Thoracic aorta (tissue), 2 donors: ENCODE measurements around the gene TMA7. TPM values are rescaled to one million over a fixed set of nuclear protein-coding genes. Genes with fewer than 3 reads are reported as not detected.

ENCODE experiments used
- ATAC-seq: fragments of 150-250 bp; one replicate; pipeline ENCODE4 v1.8.0; 2017; ENCODE audit warnings: low read depth; ENCODE audit not compliant: insufficient number of reproducible peaks, low FRiP score
- DNase-seq: peaks from one replicate; pipeline ENCODE4 v3.0.0-alpha.2; 2020; ENCODE audit warnings: low spot score
- H3K27ac ChIP-seq, 2 donors: fragments of 200-600 bp; sonication (generic); 1 replicate in 1 of 2; 2 replicates in 1 of 2; pipeline ENCODE4 v1.5.1; 2016; ENCODE audit warnings: mild to moderate bottlenecking in 2 of 2, moderate library complexity in 2 of 2
- H3K27me3 ChIP-seq: fragments of 200-600 bp; sonication (generic); replicated peaks from 2 replicates; pipeline ENCODE4 v1.6.0; 2016; ENCODE audit warnings: mild to moderate bottlenecking; ENCODE audit not compliant: insufficient read depth
- H3K36me3 ChIP-seq: fragments of 200-600 bp; sonication (generic); one replicate; pipeline ENCODE4 v1.5.1; 2016
- H3K4me1 ChIP-seq, 2 donors: fragments of 200-600 bp; sonication (generic); 1 replicate in 1 of 2; 2 replicates in 1 of 2; pipeline versions ENCODE4 v1.5.1 to v1.6.0; 2016; ENCODE audit warnings: low read depth in 2 of 2, mild to moderate bottlenecking in 1 of 2; ENCODE audit not compliant: control insufficient read depth in 1 of 2
- H3K4me3 ChIP-seq: fragments of 200-600 bp; sonication (generic); 2 replicates; pipeline ENCODE4 v1.5.1; 2016; ENCODE audit warnings: mild to moderate bottlenecking
- H3K9me3 ChIP-seq: fragments of 200-600 bp; sonication (generic); 2 replicates; pipeline ENCODE4 v1.5.1; 2016
- CTCF ChIP-seq: fragments of 200-600 bp; sonication (generic); IDR thresholded peaks from one replicate; pipeline ENCODE4 v1.5.1; 2019; ENCODE audit warnings: antibody characterized with exemption
- total RNA-seq, 2 donors: library from RNA; depleted of rRNA; stranded (reverse); fragments of >200 nt; gene quantifications; one replicate each; pipeline versions ENCODE4 v1.1.0 to v1.2.3, GENCODE V29; 2016

TMA7 gene
- total RNA-seq, 2 donors from 2014 or later: 112 to 164 TPM

DNA sequence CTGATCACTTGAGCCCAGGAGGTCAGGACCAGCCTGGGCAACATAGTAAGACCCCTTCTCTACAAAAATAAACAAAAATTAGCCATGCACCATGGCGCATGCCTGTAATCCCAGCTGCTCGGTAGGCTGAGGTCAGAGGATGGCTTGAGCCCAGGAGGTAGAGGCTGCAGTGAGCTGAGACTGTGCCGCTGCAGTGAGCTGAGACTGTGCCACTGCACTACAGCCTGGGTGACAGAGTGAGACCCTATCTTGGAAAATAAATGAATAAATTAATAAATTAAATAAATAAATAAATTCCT lies 53.1 kb downstream of the TMA7 start:
- Histone ChIP-seq H3K9me3 (no peaks in the 10 kb centered on the region), H3K27ac (no peak overlapping the region), H3K36me3 (peaks cover 12% of the 10 kb centered on the region), H3K4me1 (no peaks in the 10 kb centered on the region), H3K27me3 (no peaks in the 10 kb centered on the region), H3K4me3 (no peak overlapping the region)
- TF ChIP-seq CTCF: no peak
- DNase-seq: no peak
- no peak for ATAC-seq

Other genes with a start within 250 kb of the TMA7 start
- gene CAMP, start 216.8 kb upstream of the TMA7 start, total RNA-seq: not detected
- 1 to 10 TPM; 8.9 to 9.1 TPM for gene ZNF589, start 199.2 kb upstream of the TMA7 start, total RNA-seq
- 10 to 100 TPM; 13.7 to 34.2 TPM for gene NME6, start 138.9 kb upstream of the TMA7 start, total RNA-seq
- not detected for gene SPINK8, start 106.6 kb upstream of the TMA7 start, total RNA-seq
- gene FBXW12, start 68.0 kb upstream of the TMA7 start, total RNA-seq: not detected
- gene PLXNB1, start 10.2 kb upstream of the TMA7 start, total RNA-seq: 100 to 1,000 TPM; 177 to 210 TPM
- 10 to 100 TPM in 1 of 2 donors, 1 to 10 TPM in 1; 5.9 to 15.2 TPM for gene CCDC51, start 138 bp upstream of the TMA7 start, total RNA-seq
- gene ATRIP, start 6.5 kb downstream of the TMA7 start, total RNA-seq: 1 to 10 TPM; 4.0 to 8.3 TPM
- 100 to 1,000 TPM; 151 to 159 TPM for gene SHISA5, start 63.9 kb downstream of the TMA7 start, total RNA-seq
- 1 to 10 TPM; 3.7 to 8.5 TPM for gene PFKFB4, start 116.5 kb downstream of the TMA7 start, total RNA-seq
- gene UCN2, start 123.5 kb downstream of the TMA7 start, total RNA-seq: 1 to 10 TPM in 1 of 2 donors, not detected in 1; 3.0 TPM
- 10 to 100 TPM; 16.4 to 26.7 TPM for gene COL7A1, start 155.1 kb downstream of the TMA7 start, total RNA-seq
- gene UQCRC1, start 169.4 kb downstream of the TMA7 start, total RNA-seq: 100 to 1,000 TPM; 226 to 234 TPM
- 1 to 10 TPM in 1 of 2 donors, not detected in 1; 8.0 TPM for gene TMEM89, start 181.5 kb downstream of the TMA7 start, total RNA-seq
- gene SLC26A6, start 195.2 kb downstream of the TMA7 start, total RNA-seq: 100 to 1,000 TPM in 1 of 2 donors, 10 to 100 TPM in 1; 93.9 to 102 TPM
- 1 to 10 TPM; 1.3 to 3.0 TPM for gene CELSR3, start 222.6 kb downstream of the TMA7 start, total RNA-seq
- gene NCKIPSD, start 245.7 kb downstream of the TMA7 start, total RNA-seq: 100 to 1,000 TPM in 1 of 2 donors, 10 to 100 TPM in 1; 59.6 to 101 TPM